ENCODE data around the gene TBCC.

DNA sequence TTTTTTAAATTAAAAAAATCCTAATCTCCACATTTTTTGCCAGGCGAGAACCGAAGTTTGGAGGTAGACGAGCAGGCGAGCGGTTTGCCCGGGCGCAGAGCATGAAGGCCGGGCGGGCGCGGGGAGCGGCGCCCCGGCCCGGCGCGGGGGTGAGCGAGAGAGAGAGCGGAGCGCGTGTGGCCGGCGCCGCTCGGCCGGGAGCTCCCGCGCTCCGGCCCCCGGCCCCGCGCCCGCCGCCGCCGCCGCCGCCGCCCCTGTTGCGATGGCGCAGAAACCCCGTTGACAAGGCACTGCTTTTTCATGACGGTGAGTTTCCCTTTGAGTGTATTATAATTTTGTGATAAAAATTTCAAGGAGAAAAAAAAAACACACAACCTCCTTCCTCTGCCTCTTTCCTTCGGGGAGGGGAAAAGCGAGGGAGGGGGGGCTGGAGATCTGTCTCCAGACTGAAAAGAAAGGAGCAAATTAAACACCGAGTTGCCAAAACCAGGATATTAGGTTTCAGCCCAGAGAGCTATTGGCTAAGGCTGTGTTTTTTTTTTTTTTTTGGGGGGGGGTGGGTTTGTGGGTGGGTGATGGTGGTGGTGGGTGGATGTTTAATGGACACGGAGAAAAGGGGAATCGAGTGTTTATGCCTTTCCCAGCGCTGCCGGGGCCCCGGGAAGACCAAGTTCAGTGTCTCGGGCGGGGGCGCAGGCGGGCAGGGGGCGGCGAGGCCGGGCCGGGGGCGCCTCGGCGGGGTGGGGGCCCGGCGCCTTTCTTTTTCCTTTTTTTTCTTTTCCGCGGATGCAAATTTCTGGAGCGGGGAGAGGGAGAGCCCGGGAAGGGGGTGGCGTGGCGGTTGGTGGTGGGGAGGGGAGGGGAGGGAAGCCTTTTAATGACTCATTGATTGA, 36.1 kb upstream of the TBCC start, which contains the start of gene BICRAL:
- TF ChIP-seq GATA2 (IDR thresholded peaks at IDR 0.05; ENCODE audit: low read depth, low read length) (no peak), GATA3 (IDR thresholded peaks at IDR 0.05; ENCODE audit: low read depth, low read length) (no peak)

Measured in SH-SY5Y (cell line).